ENCODE results near the gene ICE1.
"Not testable (repeated sequence)": the region's sequence is repeated elsewhere in the genome, so short reads cannot be mapped to it uniquely, and the experiment has no call there.

ICE1 gene

DNA sequence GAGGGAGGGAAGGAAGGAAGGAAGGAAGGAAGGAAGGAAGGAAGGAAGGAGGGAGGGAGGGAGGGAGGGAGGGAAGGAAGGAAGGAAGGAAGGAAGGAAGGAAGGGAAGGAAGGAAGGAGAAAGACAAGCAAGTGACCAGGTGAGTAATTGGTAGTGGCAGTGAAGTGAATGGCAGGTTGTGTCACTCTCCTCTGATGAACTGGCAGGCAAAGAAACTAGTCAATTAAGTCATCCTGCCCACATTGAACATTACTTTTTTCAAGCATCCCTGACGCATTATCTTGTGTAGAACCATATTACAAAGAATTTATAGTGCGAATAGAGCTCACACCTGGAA lies 70.4 kb downstream of the ICE1 start:
- not testable (repeated sequence) for DNase-seq (ENCODE audit: low read depth)

DNA sequence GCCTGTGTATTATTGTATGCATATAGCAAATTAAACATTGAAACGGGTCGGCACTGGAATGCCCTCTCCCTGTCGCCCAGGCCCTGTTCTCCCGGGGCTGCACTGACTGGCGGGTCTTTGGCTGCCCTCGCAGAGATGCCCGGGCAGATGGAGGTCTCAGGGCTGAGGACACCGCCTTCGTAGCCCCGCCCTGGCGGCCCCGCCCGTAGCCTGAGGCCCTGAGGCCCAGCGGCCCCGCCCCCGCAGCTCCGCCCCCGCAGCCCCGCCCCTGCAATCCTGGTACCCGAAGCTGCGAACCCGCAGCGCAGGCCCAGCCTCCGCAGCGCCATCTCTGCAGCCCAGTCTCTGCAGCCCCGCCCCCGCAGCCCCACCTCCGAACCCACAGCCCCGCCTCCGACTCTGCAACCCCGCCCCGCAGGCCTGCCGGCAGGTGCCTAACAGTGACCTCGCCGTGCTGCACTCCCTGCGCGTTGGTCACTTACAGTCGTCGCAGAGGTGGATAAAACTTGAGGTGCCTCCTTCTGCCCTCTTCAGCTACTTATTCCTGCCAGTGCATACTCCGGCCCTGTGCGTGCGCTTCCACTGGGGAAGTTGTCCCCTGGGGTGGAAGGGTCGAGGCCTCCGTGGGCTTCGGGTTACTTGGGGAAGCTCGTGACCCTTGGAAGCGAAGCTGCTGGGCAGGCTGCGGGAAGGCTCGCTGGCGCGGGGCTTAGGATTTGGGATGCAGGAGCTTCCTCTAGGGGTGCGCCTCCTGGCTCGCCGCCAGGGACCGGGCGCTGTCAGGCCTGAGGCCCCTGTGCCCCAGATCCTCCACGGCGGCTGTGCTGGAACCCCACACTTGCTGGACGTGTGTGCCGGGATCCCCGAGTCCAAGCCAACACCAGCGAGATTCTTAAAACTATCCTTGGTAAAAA lies 72.3 kb downstream of the ICE1 start:
- DNase-seq (ENCODE audit: low read depth), result peak; percentile 72

DNA sequence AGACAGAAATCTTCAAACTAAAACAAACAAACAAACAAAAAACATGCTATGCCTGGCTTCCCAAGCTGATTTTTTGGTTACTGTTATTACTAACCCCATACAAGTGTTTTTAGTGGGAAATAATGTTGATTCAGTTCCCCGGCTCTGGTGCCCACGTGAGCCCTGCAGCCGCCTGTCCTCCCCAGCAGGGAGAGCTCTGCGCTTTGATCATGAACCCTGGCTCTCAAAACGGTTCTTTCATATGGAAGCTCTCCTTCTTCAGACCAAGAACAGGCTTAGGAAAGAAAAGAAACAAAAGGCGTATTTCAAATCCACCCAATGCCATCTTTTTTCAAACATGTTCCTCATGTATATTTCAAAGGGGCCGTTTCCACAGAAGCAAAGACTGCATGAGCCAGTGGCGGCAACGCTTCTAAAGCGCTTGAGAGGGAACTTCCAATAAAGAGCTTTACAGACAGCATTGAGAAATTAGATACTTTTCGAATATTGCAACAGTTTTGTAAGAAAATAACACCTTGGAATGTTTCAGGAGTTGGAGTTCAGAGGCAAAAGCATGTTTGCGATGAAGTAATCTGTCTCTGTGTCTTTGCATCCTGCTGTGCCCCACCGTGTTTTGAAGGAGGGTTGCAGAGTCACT lies 74.8 kb downstream of the ICE1 start:
- no peak for DNase-seq (ENCODE audit: low read depth)

DNA sequence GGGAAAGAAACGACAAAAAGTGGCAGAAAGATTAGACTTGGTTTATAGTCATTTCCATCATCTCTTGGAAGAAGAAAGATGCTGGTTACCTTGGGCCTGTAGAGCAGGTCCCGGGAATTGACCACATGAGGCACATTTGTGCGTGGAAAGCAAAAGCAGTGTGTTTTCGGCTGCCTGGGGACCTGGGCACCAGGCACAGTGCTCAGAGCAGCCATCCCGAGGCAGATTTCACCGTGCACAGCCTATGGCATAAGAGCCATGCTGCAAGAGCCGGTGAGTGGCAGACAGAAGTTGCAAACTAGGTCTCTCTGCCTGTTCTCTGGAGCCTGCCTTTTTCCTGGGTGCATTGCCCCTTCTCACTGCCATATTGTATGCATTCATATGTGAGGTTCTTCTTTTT lies 77.0 kb downstream of the ICE1 start:
- no peak for DNase-seq (ENCODE audit: low read depth)

DNA sequence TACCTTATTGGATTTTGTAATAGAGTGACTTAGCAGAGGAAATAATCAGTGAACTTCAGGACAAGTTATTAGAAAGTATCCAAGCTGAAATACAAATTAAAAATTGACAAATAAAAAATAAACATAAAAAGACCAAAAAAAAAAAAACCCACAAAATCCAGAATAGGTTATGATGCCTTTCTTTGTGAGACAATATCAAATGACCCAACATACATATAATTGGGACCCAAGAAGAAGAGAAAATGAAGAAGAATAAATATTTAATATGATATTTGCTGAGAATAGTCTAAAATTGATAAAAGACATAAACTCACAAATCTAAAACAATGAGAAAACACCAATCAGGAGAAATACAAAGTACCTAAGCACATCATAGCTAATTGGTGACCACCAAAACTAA lies 81.8 kb downstream of the ICE1 start:
- DNase-seq (ENCODE audit: low read depth), result no peak

DNA sequence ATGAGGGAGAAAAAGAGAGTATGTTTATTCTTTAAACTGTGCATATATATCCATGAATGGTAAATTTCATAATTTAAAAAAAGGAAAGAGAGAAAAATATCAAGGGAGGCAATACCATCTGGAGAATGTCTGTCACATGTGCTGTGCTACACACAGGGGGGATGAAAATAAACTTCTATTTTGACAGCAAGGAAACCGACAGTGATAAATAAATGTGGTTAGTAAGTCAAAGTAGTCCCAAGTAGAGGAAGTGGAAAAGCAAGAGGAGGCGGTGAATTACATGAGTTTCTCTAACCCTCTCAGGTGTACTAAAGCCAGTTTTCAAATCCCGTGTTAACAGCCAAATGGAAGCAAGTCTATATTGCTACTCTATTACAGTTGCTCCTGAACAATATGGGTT lies 83.3 kb downstream of the ICE1 start:
- no peak for DNase-seq (ENCODE audit: low read depth)

DNA sequence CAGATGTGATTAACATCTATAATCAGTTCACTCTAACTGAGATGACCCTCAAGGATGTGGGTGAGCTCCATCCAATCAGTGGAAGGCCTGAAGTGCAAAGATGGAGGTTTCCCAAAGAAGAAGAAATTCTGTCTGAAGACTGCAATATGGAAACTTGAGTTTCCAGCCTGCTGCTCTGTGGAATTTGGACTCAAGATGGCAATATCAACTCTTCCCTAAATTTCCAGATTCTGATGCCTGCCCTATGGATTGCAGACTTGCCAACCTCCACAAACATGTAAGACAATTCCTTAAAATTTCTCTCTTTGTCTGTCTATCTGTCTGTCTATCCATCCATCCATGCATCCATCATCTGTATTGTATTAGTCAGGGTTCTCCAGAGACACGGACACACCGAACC lies 85.9 kb downstream of the ICE1 start:
- no peak for DNase-seq (ENCODE audit: low read depth)

DNA sequence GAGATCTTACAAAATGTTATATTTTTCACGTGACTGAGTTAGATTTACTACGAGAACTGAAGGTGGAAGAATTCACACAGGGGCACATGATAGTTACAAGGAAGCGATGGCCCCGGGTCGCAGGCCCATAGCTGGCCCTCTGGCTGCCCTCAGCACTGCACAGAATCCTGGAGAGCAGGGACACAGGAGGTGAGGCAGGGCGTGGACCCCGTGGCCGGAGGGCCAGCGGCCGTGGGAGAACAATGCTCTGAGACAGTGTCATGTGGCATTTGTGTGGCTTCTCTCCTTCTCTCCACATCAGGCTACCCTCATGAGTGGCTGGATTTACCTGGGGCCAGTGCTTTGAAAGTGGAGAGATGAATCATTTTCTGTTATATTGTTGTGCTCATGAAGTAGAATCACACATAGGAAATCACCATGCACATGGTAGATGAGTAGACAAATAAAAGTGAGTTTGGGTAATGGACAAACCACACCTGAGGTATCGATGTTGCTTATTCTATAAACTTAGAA lies 89.5 kb downstream of the ICE1 start:
- DNase-seq (ENCODE audit: low read depth), result no peak

DNA sequence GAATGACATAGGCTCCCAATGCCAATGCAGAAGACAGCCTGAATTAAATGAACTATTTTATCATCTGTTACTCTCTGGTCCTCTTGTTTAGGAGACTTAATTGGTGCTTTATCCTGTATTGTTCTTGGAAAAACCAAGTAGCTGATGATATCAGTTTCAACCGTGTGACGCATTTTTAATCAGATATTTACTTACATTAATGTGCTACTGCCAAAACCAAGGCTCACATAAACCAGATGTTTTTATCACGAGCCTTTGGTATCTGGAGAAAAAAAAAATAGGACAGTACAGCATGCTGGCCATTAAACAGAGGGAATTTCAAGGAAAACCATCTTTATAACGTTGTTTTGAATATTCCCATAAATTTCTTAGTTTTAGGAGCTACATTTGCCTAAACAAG lies 90.1 kb downstream of the ICE1 start:
- DNase-seq (ENCODE audit: low read depth), result no peak

DNA sequence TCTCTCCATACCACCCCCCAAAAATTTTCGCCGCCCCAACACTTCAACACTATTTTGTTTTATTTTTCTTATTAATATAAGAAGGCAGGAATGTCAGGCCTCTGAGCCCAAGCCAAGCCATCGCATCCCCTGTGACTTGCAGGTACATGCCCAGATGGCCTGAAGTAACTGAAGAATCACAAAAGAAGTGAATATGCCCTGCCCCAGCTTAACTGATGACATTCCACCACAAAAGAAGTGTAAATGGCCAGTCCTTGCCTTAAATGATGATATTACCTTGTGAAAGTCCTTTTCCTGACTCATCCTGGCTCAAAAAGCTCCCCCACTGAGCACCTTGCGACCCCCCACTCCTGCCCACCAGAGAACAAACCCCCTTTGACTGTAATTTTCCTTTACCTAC lies 98.1 kb downstream of the ICE1 start:
- not testable (repeated sequence) for DNase-seq (ENCODE audit: low read depth)

DNA sequence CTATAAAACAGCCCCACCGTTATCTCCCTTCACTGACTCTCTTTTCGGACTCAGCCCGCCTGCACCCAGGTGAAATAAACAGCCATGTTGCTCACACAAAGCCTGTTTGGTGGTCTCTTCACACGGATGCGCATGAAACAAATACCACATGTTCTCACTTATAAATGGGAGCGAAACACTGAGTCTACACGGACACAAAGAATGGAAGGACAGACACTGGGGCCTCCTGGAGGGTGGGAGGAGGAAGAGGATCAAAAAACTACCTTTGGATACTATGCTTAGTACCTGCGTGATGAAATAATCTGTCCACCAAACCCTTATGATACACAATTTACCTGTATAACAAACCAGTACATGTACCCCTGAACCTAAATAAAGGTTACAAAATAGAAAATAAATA lies 98.6 kb downstream of the ICE1 start:
- no peak for DNase-seq (ENCODE audit: low read depth)

DNA sequence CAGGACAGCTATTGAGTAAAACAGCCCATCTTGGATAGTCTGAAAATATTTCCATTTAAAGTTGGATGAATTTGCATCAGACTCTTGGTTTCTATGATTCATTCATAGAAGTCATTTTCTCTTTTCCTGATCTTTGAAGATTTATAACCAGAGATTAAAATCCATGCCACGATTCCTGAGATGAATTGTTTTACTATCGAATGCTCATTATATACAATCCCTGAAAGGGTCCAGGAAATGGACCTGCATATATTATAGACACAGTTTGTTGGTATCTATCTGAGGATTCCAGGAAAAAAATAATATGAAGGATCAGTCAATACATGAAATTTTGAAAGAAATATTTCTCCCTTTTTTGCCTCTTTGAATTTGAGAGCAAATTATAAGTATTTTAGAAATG lies 99.0 kb downstream of the ICE1 start:
- no peak for DNase-seq (ENCODE audit: low read depth)

DNA sequence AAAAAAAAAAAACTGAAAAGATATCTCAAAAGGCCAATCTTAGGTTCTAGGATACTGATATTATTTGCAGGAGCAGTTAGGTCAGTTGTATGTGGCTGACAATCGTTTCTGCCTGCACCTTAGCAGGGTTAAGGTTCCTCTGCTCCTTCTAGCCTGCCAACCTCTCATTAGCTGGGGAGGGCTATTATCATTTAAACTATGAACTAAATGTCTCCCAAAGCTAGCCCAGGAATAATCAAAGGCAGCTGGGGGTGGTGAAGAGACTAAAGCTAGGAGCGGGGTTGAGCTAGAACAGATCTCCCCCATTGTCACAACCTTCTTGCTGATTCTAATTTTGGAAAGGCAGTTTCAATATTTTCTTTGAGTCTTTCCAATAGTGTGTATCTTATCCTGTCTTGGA lies 99.9 kb downstream of the ICE1 start:
- DNase-seq (ENCODE audit: low read depth), result no peak

DNA sequence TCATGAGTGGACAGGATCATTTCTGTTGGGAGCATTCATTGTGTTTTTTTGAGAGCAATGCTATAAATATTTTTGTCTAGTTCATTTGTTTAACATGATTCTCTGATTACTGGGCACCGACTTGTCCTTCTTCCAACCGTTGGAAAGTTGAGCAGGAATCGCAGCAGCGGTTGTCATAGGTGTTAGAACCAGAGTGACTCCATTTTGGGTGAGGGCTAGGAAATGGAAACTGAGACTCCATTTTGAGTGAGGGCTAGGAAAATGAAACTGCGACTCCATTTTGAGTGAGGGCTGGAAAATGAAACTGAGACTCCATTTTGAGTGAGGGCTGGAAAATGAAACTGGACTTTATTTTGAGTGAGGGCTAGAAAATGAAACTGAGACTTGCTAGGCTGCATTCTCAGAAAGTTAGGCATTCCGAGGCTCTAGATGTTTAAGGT lies 100.6 kb downstream of the ICE1 start:
- DNase-seq (ENCODE audit: low read depth), result no peak

DNA sequence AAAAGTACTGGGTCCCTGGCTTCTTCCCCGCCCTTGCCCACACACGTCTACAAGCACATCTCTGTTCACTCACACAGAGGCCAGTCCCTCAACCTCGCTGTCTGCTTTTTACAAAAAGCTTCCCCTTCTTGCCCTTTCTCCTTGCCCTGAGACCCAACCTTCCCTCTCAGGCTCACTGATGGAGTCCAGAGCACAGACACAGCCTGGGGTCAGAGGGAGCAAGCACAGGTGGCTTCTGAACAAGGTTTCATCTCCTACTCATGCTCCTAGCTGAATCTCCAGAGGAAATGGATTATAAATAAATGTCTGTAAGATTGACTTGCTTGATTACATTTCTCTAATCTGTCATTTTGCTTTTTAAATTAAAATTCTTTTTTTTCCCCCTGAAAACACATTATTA lies 101.8 kb downstream of the ICE1 start:
- DNase-seq (ENCODE audit: low read depth), result no peak

DNA sequence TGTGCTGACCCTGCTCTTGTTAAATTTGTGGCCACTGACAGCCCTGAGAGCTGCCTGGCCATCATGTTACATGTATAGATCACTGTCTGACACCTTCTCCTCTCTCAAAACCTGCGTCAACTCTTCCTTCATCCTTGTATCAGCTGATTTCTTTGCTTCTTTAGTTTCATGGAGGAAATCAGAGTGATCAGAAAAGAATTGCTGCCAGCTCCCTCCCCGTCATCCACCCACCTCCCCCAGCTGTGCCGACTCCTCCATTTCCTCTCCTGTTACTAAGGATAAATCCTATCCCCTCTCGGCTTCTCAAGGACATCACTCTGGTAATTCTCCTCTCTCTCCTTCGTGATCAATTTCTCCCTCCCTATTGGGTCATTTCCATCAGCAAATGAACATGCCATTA lies 108.9 kb downstream of the ICE1 start:
- no peak for DNase-seq (ENCODE audit: low read depth)

DNA sequence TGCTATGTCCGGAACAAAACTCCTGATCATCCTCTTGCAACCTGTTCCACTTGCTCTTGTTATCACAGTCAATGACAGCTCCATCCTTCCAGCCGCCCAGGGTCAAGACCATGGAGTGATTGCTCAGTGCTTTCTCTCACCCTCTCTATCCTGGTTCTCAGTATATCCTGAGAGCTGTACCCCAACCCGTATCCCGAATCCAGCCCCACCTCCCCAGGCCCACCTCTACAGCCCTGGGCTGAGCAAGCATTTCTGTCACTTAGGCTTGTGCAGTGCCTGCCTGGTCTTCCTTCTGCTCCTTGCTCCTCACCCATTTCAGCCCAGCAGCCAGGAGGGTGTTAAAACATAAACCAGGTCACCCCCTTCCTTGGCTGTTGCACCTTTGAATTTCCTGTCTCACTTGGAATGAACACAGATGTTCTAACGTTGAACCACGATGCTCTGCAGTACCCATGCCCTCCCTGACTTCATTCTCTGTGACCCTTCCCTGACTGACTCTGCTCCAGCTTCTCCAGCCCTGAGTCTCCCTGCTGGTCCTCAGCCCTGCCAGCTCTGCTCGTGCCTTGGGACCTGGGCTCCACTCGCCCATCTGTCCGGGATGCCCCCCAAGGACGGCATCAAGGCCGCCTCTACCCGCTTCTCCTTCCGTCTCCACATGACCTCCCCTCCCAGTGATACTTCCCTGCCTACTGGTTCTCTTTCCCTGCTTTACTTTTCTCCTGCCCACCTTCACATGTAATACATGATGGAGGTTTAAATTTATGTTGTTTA lies 110.0 kb downstream of the ICE1 start:
- DNase-seq (ENCODE audit: low read depth), result no peak

DNA sequence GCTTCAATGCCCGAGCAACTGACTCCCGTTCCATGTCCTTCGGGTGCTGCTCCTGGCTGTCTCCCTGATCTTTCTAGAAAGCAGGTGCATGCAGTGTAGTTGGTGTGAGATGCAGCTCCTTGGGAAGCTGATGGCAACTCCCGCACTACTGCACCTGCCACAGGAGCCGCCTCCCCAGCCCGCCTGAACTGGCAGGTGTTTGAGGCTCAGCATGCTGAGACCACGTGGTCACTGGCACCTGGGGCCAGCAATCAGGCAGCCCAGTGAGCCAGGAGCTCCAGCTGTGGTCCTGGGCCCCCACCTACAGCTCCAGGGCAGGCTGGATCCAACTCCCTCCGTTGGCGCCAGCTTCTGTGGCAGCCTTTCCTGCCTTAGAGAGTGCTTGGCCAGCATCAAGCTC lies 111.5 kb downstream of the ICE1 start:
- DNase-seq (ENCODE audit: low read depth), result no peak

DNA sequence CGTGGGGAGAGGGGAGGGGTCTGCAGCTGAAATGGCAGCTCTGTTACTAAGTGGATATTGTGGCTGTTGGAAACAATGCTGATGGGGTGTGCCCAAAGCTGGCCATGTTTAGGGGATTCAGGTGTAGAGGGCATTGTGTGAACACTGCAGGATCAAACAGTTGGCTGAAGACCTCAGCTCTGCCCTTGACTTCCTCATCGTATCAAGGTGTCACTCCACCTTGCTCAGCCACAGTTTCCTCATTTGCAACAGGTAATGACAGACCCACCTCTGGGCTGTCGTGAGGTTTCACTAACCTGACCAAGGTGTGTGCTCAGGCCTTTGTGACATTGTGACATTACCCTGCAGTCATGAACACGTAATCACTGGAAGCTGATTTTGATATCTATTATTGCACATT lies 111.9 kb downstream of the ICE1 start:
- DNase-seq (ENCODE audit: low read depth), result no peak

DNA sequence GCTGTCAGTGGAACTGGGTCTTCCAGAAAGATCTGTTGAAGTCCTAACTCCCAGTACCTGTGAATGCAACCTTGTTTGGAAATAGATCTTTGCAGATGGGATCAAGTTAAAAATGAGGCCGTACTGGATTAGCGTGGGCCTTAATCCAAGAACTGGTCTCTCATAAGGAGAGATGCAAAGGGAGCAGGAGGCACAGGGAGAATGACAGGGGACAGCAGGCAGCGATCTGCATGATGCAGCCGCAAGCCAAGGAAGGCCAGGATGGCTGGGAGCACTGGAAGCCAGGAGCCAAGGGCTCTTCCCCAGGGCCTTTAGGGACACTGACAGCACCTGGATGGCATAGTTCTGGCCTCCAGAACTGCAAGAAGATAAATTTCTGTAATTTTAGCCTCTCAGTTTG lies 114.4 kb downstream of the ICE1 start:
- no peak for DNase-seq (ENCODE audit: low read depth)

DNA sequence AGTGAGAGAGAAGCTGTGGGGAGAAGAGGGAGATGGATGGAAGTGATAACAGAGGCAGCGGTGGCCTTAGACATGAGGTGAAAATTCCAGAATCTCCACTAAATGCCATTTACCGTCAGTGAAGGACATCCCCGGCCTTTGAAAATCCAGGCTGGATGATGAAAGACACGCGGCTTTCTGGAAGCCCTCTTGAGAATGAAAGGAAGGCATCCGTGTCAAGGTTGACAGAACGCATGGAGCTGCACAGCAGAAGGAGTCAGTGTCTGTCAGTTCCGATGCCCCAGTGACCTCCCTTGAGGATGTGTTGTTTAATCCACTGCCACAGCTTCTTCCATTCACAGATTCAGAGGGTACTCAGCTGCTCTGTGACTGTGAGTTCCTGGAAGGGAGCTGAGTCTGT lies 114.9 kb downstream of the ICE1 start:
- no peak for DNase-seq (ENCODE audit: low read depth)

DNA sequence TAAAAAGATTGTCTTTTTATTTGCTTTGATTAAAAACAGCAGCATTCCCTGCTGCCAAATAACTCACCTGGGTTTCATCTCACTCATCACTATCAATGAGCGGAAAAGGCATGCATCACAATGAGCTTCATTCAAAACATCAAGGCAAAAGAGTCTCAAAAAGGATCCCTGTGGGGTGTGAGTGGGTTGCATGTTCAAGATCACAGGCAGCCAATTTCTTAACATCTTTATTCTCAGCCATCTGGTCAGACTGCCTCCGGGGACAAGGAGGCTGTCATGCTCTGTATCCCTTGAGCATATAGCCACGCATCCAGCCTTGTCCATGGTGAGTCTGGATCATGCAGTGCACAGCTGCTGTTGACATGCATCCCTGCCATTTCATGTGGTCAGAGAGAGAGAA lies 117.1 kb downstream of the ICE1 start:
- no peak for DNase-seq (ENCODE audit: low read depth)
